IPS-NIHi11 (cell line): ENCODE data around the gene RXRA.
"Not testable (repeated sequence)": the region's sequence is repeated elsewhere in the genome, so short reads cannot be mapped to it uniquely, and the experiment has no call there.

Experiments
- DNase-seq: peaks from one replicate; pipeline ENCODE4 v3.0.0; 2012; ENCODE audit warnings: mixed read lengths, low spot score

Gene RXRA

GRCh38 chr9:134307674-134308638 lies 18.3 kb upstream of the RXRA start:
- DNase-seq, result no peak

DNA sequence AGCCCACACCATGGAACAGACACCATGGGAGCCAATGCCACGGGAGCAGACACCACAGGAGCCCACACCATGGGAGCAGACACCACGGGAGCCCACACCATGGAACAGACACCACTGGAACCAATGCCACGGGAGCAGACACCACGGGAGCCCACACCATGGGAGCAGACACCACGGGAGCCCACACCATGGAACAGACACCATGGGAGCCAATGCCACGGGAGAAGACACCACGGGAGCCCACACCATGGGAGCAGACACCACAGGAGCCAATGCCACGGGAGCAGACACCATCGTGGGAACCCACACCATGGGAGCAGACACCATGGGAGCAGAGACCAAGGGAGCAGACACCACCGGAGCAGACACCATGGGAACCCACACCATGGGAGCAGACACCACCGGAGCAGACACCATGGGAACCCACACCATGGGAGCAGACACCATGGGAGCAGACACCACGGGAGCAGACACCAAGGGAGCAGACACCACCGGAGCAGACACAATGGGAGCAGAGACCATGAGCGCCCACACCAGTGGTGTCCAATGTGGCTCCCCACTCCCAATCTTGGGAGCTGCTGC lies 17.5 kb upstream of the RXRA start:
- DNase-seq, result not testable (repeated sequence)

DNA sequence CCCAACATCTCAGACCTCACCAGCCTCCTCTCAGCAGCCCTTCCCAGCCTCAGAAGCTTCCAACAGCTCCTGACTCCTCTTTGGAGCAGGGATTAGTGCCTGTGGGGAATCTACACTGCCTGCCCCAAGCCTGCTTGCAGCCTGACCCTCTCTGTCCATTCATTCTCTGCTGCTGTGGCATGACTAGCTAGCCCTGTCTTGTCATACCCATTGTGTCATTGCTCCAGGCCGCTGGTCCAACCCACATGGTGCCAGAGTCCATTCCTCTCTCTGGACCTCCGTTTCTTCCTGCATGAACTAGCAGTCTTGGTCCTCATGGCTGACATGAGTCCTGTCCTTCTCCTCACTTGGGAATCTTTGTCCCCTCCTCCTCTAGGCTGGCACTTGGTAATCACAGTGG lies 12.8 kb upstream of the RXRA start:
- DNase-seq, result no peak

DNA sequence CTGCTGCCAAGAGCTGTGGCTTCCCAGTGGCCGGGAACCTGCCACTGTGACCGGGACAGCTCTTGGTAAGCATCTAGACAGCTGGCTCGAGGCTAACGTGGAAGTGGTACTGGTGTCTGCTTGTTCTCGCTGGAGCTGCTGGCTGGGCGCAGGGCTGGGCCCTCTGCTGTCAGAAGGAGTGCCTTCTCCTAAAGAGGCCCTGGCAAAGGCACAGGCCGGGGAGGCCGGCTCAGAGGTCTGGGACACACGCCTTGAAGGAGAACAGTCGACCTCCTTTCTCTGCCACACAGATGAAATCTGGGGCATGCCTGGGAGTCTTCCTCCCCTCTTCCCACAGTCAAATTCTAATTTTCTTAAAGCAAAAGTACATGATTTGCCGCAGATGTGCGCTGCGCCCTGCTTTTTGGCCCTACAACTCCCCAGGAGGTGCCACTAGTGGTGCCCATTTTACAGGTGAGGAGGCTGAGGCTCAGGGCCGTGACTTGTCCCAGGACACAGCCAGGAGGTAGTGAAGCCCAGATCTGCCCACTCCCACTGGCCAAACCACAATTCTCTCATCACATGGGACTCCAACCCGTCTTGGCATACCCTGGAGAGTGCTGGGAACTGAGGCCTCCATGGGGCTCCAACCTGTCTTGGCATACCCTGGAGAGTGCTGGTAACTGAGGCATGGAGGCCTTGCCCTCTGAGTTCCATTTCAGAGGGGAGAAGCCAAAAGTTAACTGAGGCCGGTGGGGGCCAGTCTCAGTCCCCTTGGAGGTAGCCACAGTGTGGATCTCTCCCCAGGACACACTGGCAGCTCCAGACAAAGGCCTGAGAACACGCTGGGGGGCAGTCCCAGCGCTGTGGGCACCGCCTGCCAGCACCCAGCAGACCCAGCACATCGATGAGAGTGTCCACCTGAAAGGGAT lies 12.0 kb upstream of the RXRA start:
- no peak for DNase-seq

GRCh38 chr9:134314950-134315715 lies 11.1 kb upstream of the RXRA start:
- DNase-seq, result peak; percentile 55

DNA sequence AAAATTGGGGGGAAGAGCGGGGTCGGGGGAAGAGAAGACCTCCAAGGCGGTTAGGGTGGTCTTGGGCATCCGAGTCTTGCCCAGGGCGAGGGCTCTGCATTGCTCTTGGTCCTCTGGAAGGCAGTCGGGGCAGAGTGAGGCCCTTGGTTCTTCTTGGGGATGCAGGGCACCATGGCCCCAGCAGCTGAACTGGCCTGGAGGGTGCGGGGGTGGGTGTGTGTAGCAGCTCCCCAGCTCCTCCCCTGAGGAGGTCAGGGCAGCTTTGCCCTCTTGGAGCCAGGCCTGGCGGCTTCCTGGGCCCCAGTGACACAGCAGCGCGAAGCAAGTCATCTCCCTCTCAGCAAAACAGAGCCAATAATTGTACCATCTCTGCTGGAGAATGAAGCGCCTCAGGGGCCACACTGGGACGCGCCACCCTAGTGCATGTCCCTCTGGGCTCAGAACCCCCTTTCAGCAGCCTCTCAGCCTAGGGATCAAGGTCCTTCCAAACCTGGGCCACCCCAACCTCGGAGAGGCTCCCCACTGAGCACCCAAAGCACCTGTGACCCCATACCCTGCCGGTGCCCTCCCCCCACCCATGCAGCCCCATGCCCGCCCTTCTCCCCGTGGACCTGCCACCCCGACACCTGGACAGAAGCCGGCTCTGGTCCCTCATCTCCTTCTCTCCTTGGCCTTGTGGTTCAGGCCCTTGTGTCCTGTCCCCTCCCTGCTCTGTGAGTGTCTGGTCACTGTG lies 10.4 kb upstream of the RXRA start:
- no peak for DNase-seq

- DNase-seq, result no peak
These were observed 9.7 kb upstream of the RXRA start for GRCh38 chr9:134316449-134317160.

GRCh38 chr9:134317400-134317789 lies 8.9 kb upstream of the RXRA start:
- DNase-seq, result no peak

- DNase-seq, result no peak
These were observed 8.4 kb upstream of the RXRA start for GRCh38 chr9:134317790-134318414.

GRCh38 chr9:134318481-134318891 lies 7.8 kb upstream of the RXRA start:
- no peak for DNase-seq

DNA sequence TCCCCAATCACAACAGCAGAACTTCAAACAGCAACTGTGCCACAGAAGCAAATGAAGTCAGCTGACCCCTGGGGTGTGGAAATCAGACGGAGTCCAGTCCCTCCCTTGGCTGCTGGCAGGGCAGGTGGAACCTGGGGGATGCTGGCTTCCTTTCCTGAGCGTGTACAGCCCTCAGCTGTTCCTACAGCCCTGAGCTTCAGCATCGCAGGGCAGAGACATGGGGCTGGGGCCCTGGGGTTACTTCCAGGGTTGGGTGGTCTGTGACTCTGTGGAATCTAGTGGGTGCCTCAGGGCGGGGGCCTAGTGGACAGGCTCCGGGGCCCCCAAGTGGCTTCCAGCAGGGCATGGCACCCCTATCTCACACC lies 7.3 kb upstream of the RXRA start:
- DNase-seq, result no peak

GRCh38 chr9:134319306-134320125 lies 6.7 kb upstream of the RXRA start:
- no peak for DNase-seq

DNA sequence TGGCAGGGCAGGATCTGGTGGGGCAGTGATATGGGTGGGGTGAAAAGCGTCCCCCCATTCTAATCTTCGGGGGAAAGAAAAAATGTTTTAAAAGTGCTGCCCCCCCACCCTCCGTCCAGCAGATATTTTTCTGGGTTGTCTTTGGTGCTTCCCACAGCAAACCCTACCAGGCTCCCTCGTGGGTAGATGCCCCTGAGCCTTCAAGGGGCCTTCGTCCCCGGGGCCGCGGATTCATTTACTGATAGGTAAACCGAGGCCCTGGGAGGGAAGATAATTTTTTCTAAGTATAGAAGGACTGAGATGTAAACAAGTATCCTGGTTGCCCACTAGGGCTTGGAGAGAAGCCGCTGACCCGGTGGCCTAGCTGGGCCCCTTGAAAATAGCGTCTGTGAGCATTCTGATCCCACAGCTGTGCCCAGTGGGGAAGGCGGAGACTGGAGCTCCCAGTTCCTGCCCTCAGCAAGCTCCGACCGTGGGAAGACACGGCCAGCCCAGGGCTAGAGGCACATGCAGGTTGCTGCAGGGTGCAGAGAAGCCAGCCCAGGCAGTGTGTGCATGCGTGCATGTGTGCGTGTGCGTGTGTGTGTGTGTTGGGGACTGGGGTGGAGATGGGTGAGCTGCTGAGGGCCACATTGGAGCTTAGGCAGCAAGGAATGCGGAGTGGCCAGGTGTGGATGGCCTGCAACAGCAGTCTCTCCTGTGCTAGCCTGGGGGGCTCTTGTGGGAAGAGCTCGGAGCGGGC lies 6.0 kb upstream of the RXRA start:
- DNase-seq, result no peak

DNA sequence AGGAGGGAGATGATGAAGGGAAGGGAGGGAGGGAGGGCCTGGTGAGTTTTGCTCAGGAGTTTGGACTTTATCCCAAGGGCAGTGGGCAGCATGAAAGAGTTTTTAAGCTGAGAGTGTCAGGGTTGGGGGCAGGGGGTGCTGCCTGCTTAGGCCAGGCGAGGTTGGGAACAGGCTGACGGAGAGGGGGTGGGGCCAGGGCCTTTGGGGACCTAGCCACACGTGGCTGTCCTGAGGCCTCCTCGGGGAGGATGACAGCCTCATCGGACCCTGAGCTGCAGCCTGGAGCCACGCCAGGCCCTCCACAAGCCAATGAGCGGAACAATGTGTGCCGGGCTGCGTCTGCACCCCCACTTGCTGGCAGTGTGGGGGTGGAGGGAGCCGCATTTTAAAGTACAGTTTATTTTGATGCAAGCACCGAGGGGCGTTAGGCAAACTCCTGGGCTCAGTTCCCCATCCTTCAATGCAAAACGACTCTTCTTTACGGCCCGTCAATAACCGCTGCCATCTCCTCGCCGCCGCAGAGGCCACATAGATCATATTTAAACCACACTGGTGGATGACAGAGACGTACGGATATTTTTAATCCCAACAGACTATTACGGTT lies 5.3 kb upstream of the RXRA start:
- DNase-seq, result no peak

DNA sequence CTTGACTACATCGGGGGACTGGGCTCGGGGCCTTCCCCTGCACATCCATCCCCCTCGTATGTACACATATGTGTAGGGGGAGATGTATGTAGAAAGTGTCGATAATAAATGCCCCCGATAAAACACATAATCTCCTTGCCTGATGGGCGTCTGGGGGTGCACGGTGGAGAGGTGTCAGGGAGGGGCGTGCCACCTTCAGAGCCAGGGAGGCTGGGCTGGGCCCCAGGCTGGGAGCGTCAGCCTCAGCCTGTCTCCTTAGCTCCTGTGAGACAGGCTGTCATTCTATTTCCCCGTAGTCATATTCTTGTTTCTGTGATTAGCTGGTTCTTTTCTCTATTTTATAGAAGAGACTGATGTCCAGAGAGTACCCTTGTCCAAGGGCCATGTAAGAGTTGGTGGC lies 4.7 kb upstream of the RXRA start:
- DNase-seq, result no peak

GRCh38 chr9:134321946-134322741 lies 4.1 kb upstream of the RXRA start:
- no peak for DNase-seq

- no peak for DNase-seq
These were observed 3.4 kb upstream of the RXRA start for GRCh38 chr9:134322781-134323241.
